ENCODE data around the gene CELF4. TPM values are rescaled to one million over a fixed set of nuclear protein-coding genes. Genes with fewer than 3 reads are reported as not detected.

CELF4 gene
- total and polyA plus RNA-seq, 2 of the 4 experiments (the other 2 are of a cell fraction), result not detected

GRCh38 chr18:37351110-37351509, 214.5 kb downstream of the CELF4 start:
- Histone ChIP-seq H3K27ac (ENCODE audit: insufficient read depth, low read length) (no peak overlapping the region), H3K4me2 (ENCODE audit: low read depth, low read length) (no peak overlapping the region), H3K27me3 (ENCODE audit: control insufficient read depth, insufficient read depth, low read length) (peaks cover 21% of the 10 kb centered on the region), H4K91ac (ENCODE audit: insufficient read depth, low read depth, low read length) (no peak overlapping the region), H2AK9ac (replicated peaks; ENCODE audit: low read depth, low read length, poor library complexity) (no peak overlapping the region), H3K14ac (replicated peaks; ENCODE audit: low read depth, low read length) (no peak overlapping the region), H3K79me1 (ENCODE audit: low read depth in 1 of 2, low read length in 2 of 2) (no peaks in the 10 kb centered on the region), H3K9me3 (ENCODE audit: control insufficient read depth, insufficient read depth, low read length) (no peaks in the 10 kb centered on the region), H3K9ac (ENCODE audit: low read depth, low read length) (no peak overlapping the region), H4K20me1 (ENCODE audit: insufficient read depth, low read length) (no peaks in the 10 kb centered on the region), H3K23ac (ENCODE audit: low read depth, low read length) (no peak overlapping the region), H2AK5ac (ENCODE audit: low read depth, low read length) (no peak overlapping the region), H4K8ac (ENCODE audit: low read depth in 2 of 2, low read length in 2 of 2) (no peak overlapping the region), H3K4me1 (ENCODE audit: control insufficient read depth, insufficient read depth, low read length) (no peaks in the 10 kb centered on the region), H3K36me3 (ENCODE audit: control insufficient read depth, insufficient read depth, low read length) (no peaks in the 10 kb centered on the region), H3K4me3 (ENCODE audit: insufficient read depth, low read depth, low read length) (no peak overlapping the region), H3K9me1 (ENCODE audit: insufficient read depth, low read length) (no peaks in the 10 kb centered on the region), H3K4ac (ENCODE audit: low read depth, low read length) (no peak overlapping the region), H4K5ac (ENCODE audit: low read depth, low read length) (no peak overlapping the region), H3K18ac (ENCODE audit: low read depth, low read length) (no peak overlapping the region), H3K56ac (ENCODE audit: extremely low read depth, insufficient read depth, low read length) (no peak overlapping the region), H2BK5ac (ENCODE audit: low read depth, low read length, poor library complexity, severe bottlenecking) (no peak overlapping the region), H2AFZ (replicated peaks; ENCODE audit: low read length, poor library complexity) (no peak overlapping the region), H2BK120ac (ENCODE audit: low read depth, low read length) (no peak overlapping the region), H2BK15ac (ENCODE audit: low read depth, low read length) (no peak overlapping the region), H2BK20ac (ENCODE audit: low read depth, low read length) (no peak overlapping the region)
- in situ Hi-C loops (cut with MboI; ENCODE audit: low sequenced_read_pairs) (no loop called here), intact Hi-C loops (cut with micrococcal nuclease) (no loop called here), dilution Hi-C loops (cut with HindIII; ENCODE audit: low sequenced_read_pairs, unreplicated experiment) (no loop called here)
- POLR2A ChIA-PET (ENCODE audit: unreplicated experiment), result interaction anchor here (0.6 kb wide), 1 partner anchor 71 kb away, joined by 3 read pairs; no protein-coding TSS in a partner anchor
- TF ChIP-seq POLR2A (IDR thresholded peaks at IDR 0.05; ENCODE audit: low read depth, low read length) (no peak), MXI1 (IDR thresholded peaks at IDR 0.05; ENCODE audit: borderline replicate concordance, low read depth, low read length) (no peak), USF2 (IDR thresholded peaks at IDR 0.05; ENCODE audit: low read depth, low read length) (no peak), CEBPB (IDR thresholded peaks at IDR 0.05; ENCODE audit: low read depth, low read length) (no peak), BHLHE40 (IDR thresholded peaks at IDR 0.05; ENCODE audit: low read depth, low read length) (no peak), CTCF (conservative IDR thresholded peaks at IDR 0.05; ENCODE audit: low read depth, low read length) (no peak), RAD21 (IDR thresholded peaks at IDR 0.05; ENCODE audit: low read length) (no peak), CHD1 (IDR thresholded peaks at IDR 0.05; ENCODE audit: low read depth, low read length) (no peak), RFX5 (IDR thresholded peaks at IDR 0.05; ENCODE audit: low read depth, low read length) (no peak), RCOR1 (IDR thresholded peaks at IDR 0.05; ENCODE audit: insufficient replicate concordance, low read length) (no peak), MAFK (IDR thresholded peaks at IDR 0.05; ENCODE audit: low read depth, low read length) (no peak), FOS (IDR thresholded peaks at IDR 0.05; ENCODE audit: low read depth, low read length) (no peak), SMC3 (IDR thresholded peaks at IDR 0.05; ENCODE audit: low read depth, low read length) (no peak), NFE2L2 (IDR thresholded peaks at IDR 0.05; ENCODE audit: low read depth, low read length) (no peak), ELK1 (IDR thresholded peaks at IDR 0.05; ENCODE audit: borderline replicate concordance, low read depth, low read length) (no peak), MAZ (IDR thresholded peaks at IDR 0.05; ENCODE audit: borderline replicate concordance, low read depth, low read length) (no peak)
- BruUV-seq (replicated peaks), result no TSS peak
- ATAC-seq (ENCODE audit: low read depth) (no peak), DNase-seq (no peak)
- CTCF ChIA-PET, result no interaction called here
- no CpG with 5 or more reads among the region's 9 CpGs for WGBS, 2 experiments (ENCODE audit: extremely low coverage in 2 of 2, insufficient read length in 1 of 2)
